ENCODE data around the gene ABHD14A. TPM values are rescaled to one million over a fixed set of nuclear protein-coding genes. Genes with fewer than 3 reads are reported as not detected.

ABHD14A gene
- total and polyA plus RNA-seq, 5 donors, result 19.9 to 43.3 (median 23.9) TPM

GRCh38 chr3:51968883-51969678 is 5.8 kb upstream of the ABHD14A start:
- Histone ChIP-seq H3K27me3 (ENCODE audit: control insufficient read depth, insufficient read depth) (no peaks in the 10 kb centered on the region), H3K4me1 (ENCODE audit: control insufficient read depth, insufficient read depth, low read length) (peaks cover 15% of the 10 kb centered on the region), H3K4me3 (ENCODE audit: low read length) (no peak overlapping the region), H3K27ac (ENCODE audit: low read length) (no peak overlapping the region), H3K9me3 (ENCODE audit: control insufficient read depth, low read length) (no peaks in the 10 kb centered on the region)
- 83% methylated on average over 6 of the region's 6 CpGs for WGBS
- no peak for ATAC-seq
- intact Hi-C loops (cut with DNase I), result no loop called here
- peak in 2 of 3 donors; percentile 31 to 63 for DNase-seq

- intact Hi-C loops (cut with DNase I), result no loop called here
- 70% methylated on average over 4 of the region's 4 CpGs for WGBS
- ATAC-seq (no peak), DNase-seq (peak in 2 of 3 donors; percentile 47 to 56)
- Histone ChIP-seq H3K9me3 (ENCODE audit: control insufficient read depth, low read length) (no peaks in the 10 kb centered on the region), H3K27me3 (ENCODE audit: control insufficient read depth, insufficient read depth) (no peaks in the 10 kb centered on the region), H3K4me1 (ENCODE audit: control insufficient read depth, insufficient read depth, low read length) (peaks cover 14% of the 10 kb centered on the region), H3K4me3 (ENCODE audit: low read length) (no peak overlapping the region), H3K27ac (ENCODE audit: low read length) (no peak overlapping the region)
These were observed 5.0 kb upstream of the ABHD14A start for GRCh38 chr3:51969841-51970240.

GRCh38 chr3:51970606-51971300 is 4.1 kb upstream of the ABHD14A start:
- Histone ChIP-seq H3K27me3 (ENCODE audit: control insufficient read depth, insufficient read depth) (no peaks in the 10 kb centered on the region), H3K4me1 (ENCODE audit: control insufficient read depth, insufficient read depth, low read length) (peaks cover 11% of the 10 kb centered on the region), H3K4me3 (ENCODE audit: low read length) (no peak overlapping the region), H3K9me3 (ENCODE audit: control insufficient read depth, low read length) (no peaks in the 10 kb centered on the region), H3K27ac (ENCODE audit: low read length) (no peak overlapping the region)
- 79% methylated on average over 6 of the region's 6 CpGs for WGBS
- intact Hi-C loops (cut with DNase I), result no loop called here
- ATAC-seq, result no peak
- peak in 2 of 3 donors; percentile 59 to 64 for DNase-seq

GRCh38 chr3:51971350-51971749 is 3.5 kb upstream of the ABHD14A start:
- Histone ChIP-seq H3K4me3 (ENCODE audit: low read length) (no peak overlapping the region), H3K27me3 (ENCODE audit: control insufficient read depth, insufficient read depth) (no peaks in the 10 kb centered on the region), H3K9me3 (ENCODE audit: control insufficient read depth, low read length) (no peaks in the 10 kb centered on the region), H3K27ac (ENCODE audit: low read length) (no peak overlapping the region), H3K4me1 (ENCODE audit: control insufficient read depth, insufficient read depth, low read length) (peaks cover 10% of the 10 kb centered on the region)
- no peak for ATAC-seq
- DNase-seq, result peak in 2 of 3 donors; percentile 32 to 48
- WGBS, result 92% methylated on average over 11 of the region's 11 CpGs
- intact Hi-C loops (cut with DNase I), result no loop called here

- H3K4me1 ChIP-seq (ENCODE audit: control insufficient read depth, insufficient read depth, low read length), result peaks cover 10% of the 10 kb centered on the region
- 20% methylated on average over 30 of the region's 30 CpGs for WGBS
- H3K4me3 ChIP-seq (ENCODE audit: low read length), result peak overlapping the region; percentile 67
- H3K27me3 ChIP-seq (ENCODE audit: control insufficient read depth, insufficient read depth), result no peaks in the 10 kb centered on the region
- peak; percentile 51 to 84 (median 84) for DNase-seq
- intact Hi-C loops (cut with DNase I), result loop anchor here in 1 of 4 donors (2.0 kb wide), 1 partner anchor 32 kb away; the partner anchor contains the start of gene PARP3
- no peaks in the 10 kb centered on the region for H3K9me3 ChIP-seq (ENCODE audit: control insufficient read depth, low read length)
- peak; percentile 22 to 23 for ATAC-seq
- peak overlapping the region; percentile 59 for H3K27ac ChIP-seq (ENCODE audit: low read length)
These were observed 444 bp upstream of the ABHD14A start for GRCh38 chr3:51974277-51974962.

GRCh38 chr3:51975852-51976549 is 1.1 kb downstream of the ABHD14A start:
- Histone ChIP-seq H3K9me3 (ENCODE audit: control insufficient read depth, low read length) (no peaks in the 10 kb centered on the region), H3K4me3 (ENCODE audit: low read length) (peak overlapping the region; percentile 67), H3K27me3 (ENCODE audit: control insufficient read depth, insufficient read depth) (no peaks in the 10 kb centered on the region), H3K27ac (ENCODE audit: low read length) (peak overlapping the region; percentile 10), H3K4me1 (ENCODE audit: control insufficient read depth, insufficient read depth, low read length) (peaks cover 10% of the 10 kb centered on the region)
- WGBS, result 28% methylated on average over 46 of the region's 46 CpGs
- intact Hi-C loops (cut with DNase I), result loop anchor here in 1 of 4 donors (2.0 kb wide), 1 partner anchor 33 kb away; the partner anchor contains the start of gene PARP3
- DNase-seq, result peak; percentile 80 to 94 (median 92)
- peak; percentile 3 to 21 for ATAC-seq

GRCh38 chr3:51977446-51978142 is 2.7 kb downstream of the ABHD14A start:
- no peak for DNase-seq
- ATAC-seq, result no peak
- Histone ChIP-seq H3K9me3 (ENCODE audit: control insufficient read depth, low read length) (no peaks in the 10 kb centered on the region), H3K4me1 (ENCODE audit: control insufficient read depth, insufficient read depth, low read length) (peaks cover 13% of the 10 kb centered on the region), H3K27ac (ENCODE audit: low read length) (no peak overlapping the region), H3K27me3 (ENCODE audit: control insufficient read depth, insufficient read depth) (no peaks in the 10 kb centered on the region), H3K4me3 (ENCODE audit: low read length) (no peak overlapping the region)
- intact Hi-C loops (cut with DNase I), result no loop called here
- WGBS, result 87% methylated on average over 9 of the region's 9 CpGs

GRCh38 chr3:51978143-51978502 is 3.3 kb downstream of the ABHD14A start:
- intact Hi-C loops (cut with DNase I), result no loop called here
- H3K27ac ChIP-seq (ENCODE audit: low read length), result no peak overlapping the region
- no peak overlapping the region for H3K4me3 ChIP-seq (ENCODE audit: low read length)
- ATAC-seq, result no peak
- no peak for DNase-seq
- 81% methylated on average over 4 of the region's 4 CpGs for WGBS
- peaks cover 13% of the 10 kb centered on the region for H3K4me1 ChIP-seq (ENCODE audit: control insufficient read depth, insufficient read depth, low read length)
- no peaks in the 10 kb centered on the region for H3K9me3 ChIP-seq (ENCODE audit: control insufficient read depth, low read length)
- H3K27me3 ChIP-seq (ENCODE audit: control insufficient read depth, insufficient read depth), result no peaks in the 10 kb centered on the region

GRCh38 chr3:51980253-51980652 is 5.4 kb downstream of the ABHD14A start:
- 96% methylated on average over 10 of the region's 10 CpGs for WGBS

GRCh38 chr3:51982352-51982837 is 7.5 kb downstream of the ABHD14A start:
- H3K27ac ChIP-seq (ENCODE audit: low read length), result peak overlapping the region; percentile 89
- WGBS, result 8% methylated on average over 4 of the region's 4 CpGs
- no peaks in the 10 kb centered on the region for H3K27me3 ChIP-seq (ENCODE audit: control insufficient read depth, insufficient read depth)
- H3K4me3 ChIP-seq (ENCODE audit: low read length), result peak overlapping the region; percentile 46
- no peaks in the 10 kb centered on the region for H3K9me3 ChIP-seq (ENCODE audit: control insufficient read depth, low read length)
- intact Hi-C loops (cut with DNase I), result no loop called here
- H3K4me1 ChIP-seq (ENCODE audit: control insufficient read depth, insufficient read depth, low read length), result peaks cover 3% of the 10 kb centered on the region
- DNase-seq (no peak), ATAC-seq (peak; percentile 5 to 9)

More at GRCh38 chr3:51980253-51980652, 5.4 kb downstream of the ABHD14A start:
- Histone ChIP-seq H3K9me3 (ENCODE audit: control insufficient read depth, low read length) (no peaks in the 10 kb centered on the region), H3K4me1 (ENCODE audit: control insufficient read depth, insufficient read depth, low read length) (peaks cover 9% of the 10 kb centered on the region), H3K27me3 (ENCODE audit: control insufficient read depth, insufficient read depth) (no peaks in the 10 kb centered on the region), H3K27ac (ENCODE audit: low read length) (no peak overlapping the region), H3K4me3 (ENCODE audit: low read length) (no peak overlapping the region)
- ATAC-seq (no peak), DNase-seq (no peak)
- intact Hi-C loops (cut with DNase I), result no loop called here

All from right cardiac atrium (tissue), 5 donors.